ENCODE results near the gene LYPD6. TPM values are rescaled to one million over a fixed set of nuclear protein-coding genes. Genes with fewer than 3 reads are reported as not detected.

LYPD6 gene
- polyA plus RNA-seq, 1 of the 3 experiments (the other 2 are of a cell fraction), result 8.1 TPM

GRCh38 chr2:149430743-149431736 lies 100.7 kb downstream of the LYPD6 start:
- no peaks in the 10 kb centered on the region for H3K9me2 ChIP-seq
- H2AFZ ChIP-seq (ENCODE audit: low read depth), result no peak overlapping the region
- no peak overlapping the region for H3K27ac ChIP-seq (ENCODE audit: low read depth in 2 of 2, low read length in 1 of 2)
- H3K9me3 ChIP-seq, result no peaks in the 10 kb centered on the region
- H3K9ac ChIP-seq, result no peak overlapping the region
- no peak overlapping the region for H3K4me3 ChIP-seq (ENCODE audit: low read depth in 2 of 2, low read length in 1 of 2)
- 87% methylated on average over 6 of the region's 6 CpGs for WGBS (ENCODE audit: low lambda C conversion rate)
- no peak overlapping the region for H3K4me2 ChIP-seq
- H3K79me2 ChIP-seq (ENCODE audit: insufficient read depth), result no peaks in the 10 kb centered on the region
- no peaks in the 10 kb centered on the region; a peak in 1 of 4 replicates for H3K4me1 ChIP-seq (ENCODE audit: control insufficient read depth in 1 of 2, insufficient read depth in 2 of 2, low read depth in 1 of 2, low read length in 1 of 2)
- H3F3A ChIP-seq (replicated peaks; ENCODE audit: insufficient read depth), result no peaks in the 10 kb centered on the region
- no peaks in the 10 kb centered on the region for H4K20me1 ChIP-seq (ENCODE audit: insufficient read depth)
- no peaks in the 10 kb centered on the region for H3K27me3 ChIP-seq (ENCODE audit: insufficient read depth)
- TF ChIP-seq REST (IDR thresholded peaks at IDR 0.05; ENCODE audit: low read depth, low read length) (no peak), SIN3A (IDR thresholded peaks at IDR 0.05; ENCODE audit: borderline replicate concordance, low read depth, low read length) (no peak), MEF2A (IDR thresholded peaks at IDR 0.05; ENCODE audit: borderline replicate concordance, low read depth) (no peak)
- POLR2A ChIA-PET, result no interaction called here
- CTCF ChIA-PET, result no interaction called here
- no peaks in the 10 kb centered on the region for H3K36me3 ChIP-seq (replicated peaks in 1 of 2; ENCODE audit: control insufficient read depth in 1 of 2, insufficient read depth in 2 of 2, low read length in 1 of 2)
- DNase-seq, result no peak

GRCh38 chr2:149438330-149438960 lies 108.1 kb downstream of the LYPD6 start:
- Histone ChIP-seq H3K9me3 (no peaks in the 10 kb centered on the region), H3K4me3 (ENCODE audit: low read depth in 2 of 2, low read length in 1 of 2) (no peak overlapping the region), H3K27ac (ENCODE audit: low read depth in 2 of 2, low read length in 1 of 2) (no peak overlapping the region), H3F3A (replicated peaks; ENCODE audit: insufficient read depth) (no peaks in the 10 kb centered on the region), H4K20me1 (ENCODE audit: insufficient read depth) (no peaks in the 10 kb centered on the region), H3K36me3 (replicated peaks in 1 of 2; ENCODE audit: control insufficient read depth in 1 of 2, insufficient read depth in 2 of 2, low read length in 1 of 2) (peaks cover 0 to 4% of the 10 kb centered on the region in 2 experiments), H3K9ac (no peak overlapping the region), H3K9me2 (no peaks in the 10 kb centered on the region), H2AFZ (ENCODE audit: low read depth) (no peak overlapping the region), H3K4me2 (no peak overlapping the region), H3K27me3 (ENCODE audit: insufficient read depth) (no peaks in the 10 kb centered on the region), H3K4me1 (ENCODE audit: control insufficient read depth in 1 of 2, insufficient read depth in 2 of 2, low read depth in 1 of 2, low read length in 1 of 2) (peaks cover 0 to 6% of the 10 kb centered on the region in 2 experiments; a peak in 3 of 4 replicates), H3K79me2 (ENCODE audit: insufficient read depth) (no peaks in the 10 kb centered on the region)
- no peak for DNase-seq
- CTCF ChIA-PET, result interaction anchor here (0.9 to 1.0 kb wide), 2 partner anchors 9 to 422 kb away, joined by 3 read pairs; no protein-coding TSS in a partner anchor
- POLR2A ChIA-PET, result no interaction called here
- 90% methylated on average over 3 of the region's 3 CpGs for WGBS (ENCODE audit: low lambda C conversion rate)
- TF ChIP-seq USF1 (IDR thresholded peaks at IDR 0.05; ENCODE audit: borderline replicate concordance, low read depth) (no peak), GATA2 (CRISPR knock-in tag; IDR thresholded peaks at IDR 0.05) (no peak), ELF1 (IDR thresholded peaks at IDR 0.05) (no peak), CHD2 (IDR thresholded peaks at IDR 0.05; ENCODE audit: low read length, partially characterized antibody) (no peak), FOSL2 (IDR thresholded peaks at IDR 0.05; ENCODE audit: borderline replicate concordance, low read depth) (no peak), EP300 (IDR thresholded peaks at IDR 0.05; ENCODE audit: borderline replicate concordance in 1 of 2, low read depth in 1 of 2, low read length in 1 of 2) (no peak), NFIC (IDR thresholded peaks at IDR 0.05; ENCODE audit: borderline replicate concordance) (no peak), SIN3A (IDR thresholded peaks at IDR 0.05; ENCODE audit: borderline replicate concordance, low read depth, low read length) (no peak), RXRA (IDR thresholded peaks at IDR 0.05; ENCODE audit: borderline replicate concordance, low read depth) (no peak), RCOR1 (IDR thresholded peaks at IDR 0.05; ENCODE audit: low read length) (no peak), SMC3 (IDR thresholded peaks at IDR 0.05; ENCODE audit: low read depth, low read length) (no peak), USF2 (IDR thresholded peaks at IDR 0.05; ENCODE audit: borderline replicate concordance, low read depth, low read length) (no peak), GABPA (IDR thresholded peaks at IDR 0.05; ENCODE audit: low read depth) (no peak), ZBTB33 (IDR thresholded peaks at IDR 0.05; ENCODE audit: borderline replicate concordance, low read depth) (no peak)
